Stimulated activated CD8-positive, alpha-beta memory T cell treated with anti-CD3 and anti-CD28 coated beads, Interleukin-4, amount 100 ng/mL, for 24 hours (primary cell): ENCODE data around the gene CLCN7.

Experiments used
- DNase-seq: peaks from one replicate; pipeline ENCODE4 v3.0.0-alpha.2; 2020; ENCODE audit warnings: low read depth

The CLCN7 gene

GRCh38 chr16:1502092-1503004 is 27.5 kb upstream of the CLCN7 start:
- no peak for DNase-seq

- no peak for DNase-seq
These were observed 26.8 kb upstream of the CLCN7 start for GRCh38 chr16:1501630-1502029.

- no peak for DNase-seq
These were observed 25.8 kb upstream of the CLCN7 start for GRCh38 chr16:1500465-1501150.

- DNase-seq: no peak
These were observed 25.1 kb upstream of the CLCN7 start for GRCh38 chr16:1499756-1500464.

- DNase-seq: no peak
These were observed 24.3 kb upstream of the CLCN7 start for GRCh38 chr16:1498899-1499676.

GRCh38 chr16:1497014-1497598 is 22.3 kb upstream of the CLCN7 start:
- no peak for DNase-seq

- DNase-seq: no peak
These were observed 21.6 kb upstream of the CLCN7 start for GRCh38 chr16:1496464-1496863.

GRCh38 chr16:1495889-1496262 is 21.0 kb upstream of the CLCN7 start:
- no peak for DNase-seq

- no peak for DNase-seq
These were observed 20.5 kb upstream of the CLCN7 start for GRCh38 chr16:1495211-1495888.

GRCh38 chr16:1494711-1495110 is 19.9 kb upstream of the CLCN7 start:
- no peak for DNase-seq

GRCh38 chr16:1494129-1494640 is 19.4 kb upstream of the CLCN7 start:
- no peak for DNase-seq

GRCh38 chr16:1493746-1494094 is 18.9 kb upstream of the CLCN7 start:
- DNase-seq: no peak

GRCh38 chr16:1492923-1493745 is 18.3 kb upstream of the CLCN7 start, which contains the start of gene TELO2:
TSS of gene TELO2 (plus strand) at chr16:1493360. CDS start at chr16:1494282, 922 bp downstream.
- DNase-seq: peak; percentile 80

- DNase-seq: no peak
These were observed 17.5 kb upstream of the CLCN7 start for GRCh38 chr16:1492082-1492922.

- DNase-seq: no peak
These were observed 16.5 kb upstream of the CLCN7 start for GRCh38 chr16:1491327-1491726.

GRCh38 chr16:1489077-1489476 is 14.2 kb upstream of the CLCN7 start:
- no peak for DNase-seq

GRCh38 chr16:1488619-1489018 is 13.8 kb upstream of the CLCN7 start, which contains the start of gene PTX4:
TSS of gene PTX4 (minus strand) at chr16:1488944. CDS start at chr16:1488909, 35 bp downstream.
- DNase-seq: no peak

- DNase-seq: no peak
These were observed 13.3 kb upstream of the CLCN7 start for GRCh38 chr16:1488054-1488601.
